Transverse colon (tissue), 4 donors: ENCODE data around the gene NXNL2. TPM values are rescaled to one million over a fixed set of nuclear protein-coding genes. Genes with fewer than 3 reads are reported as not detected.
A peak's percentile ranks its signal among the peaks of the same experiment; 100 is the strongest.

Source experiments
- DNase-seq: peaks from one replicate; pipeline ENCODE4 v3.0.0-alpha.2; 2019
- H3K27ac ChIP-seq, 4 donors: fragments of 200-600 bp; sonication (generic); 2 replicates each; pipeline ENCODE4 v1.5.1; 2016 to 2018; ENCODE audit warnings: inconsistent platforms in 4 of 4
- H3K27me3 ChIP-seq: fragments of 200-600 bp; sonication (generic); 2 replicates; pipeline ENCODE4 v1.5.1; 2017; ENCODE audit warnings: inconsistent platforms
- H3K36me3 ChIP-seq, 4 donors: fragments of 200-600 bp; sonication (generic); 2 replicates each; pipeline ENCODE4 v1.5.1; 2017 to 2019; ENCODE audit warnings: inconsistent platforms in 4 of 4
- H3K4me1 ChIP-seq, 4 donors: fragments of 200-600 bp; sonication (generic); 2 replicates each; pipeline ENCODE4 v1.5.1; 2017 to 2020; ENCODE audit warnings: inconsistent platforms in 4 of 4
- H3K4me3 ChIP-seq, 4 donors: fragments of 200-600 bp; sonication (generic); 1 replicate in 1 of 4; 2 replicates in 3 of 4; pipeline versions ENCODE4 v1.5.1 to v1.6.1; 2017 to 2019; ENCODE audit warnings: inconsistent platforms in 4 of 4
- H3K9me3 ChIP-seq, 2 donors: fragments of 200-600 bp; sonication (generic); 2 replicates each; pipeline ENCODE4 v1.5.1; 2017 to 2019; ENCODE audit warnings: inconsistent platforms in 2 of 2
- EP300 ChIP-seq: sonication (generic); formaldehyde crosslinking; IDR thresholded peaks from one replicate; pipeline ENCODE4 v1.6.1; 2017; ENCODE audit warnings: antibody characterized with exemption, low read depth
- POLR2A ChIP-seq: fragments of 450-650 bp; IDR thresholded peaks from one replicate; pipeline ENCODE4 v1.6.1; 2016; ENCODE audit warnings: antibody characterized with exemption, mild to moderate bottlenecking, moderate library complexity
- POLR2AphosphoS5 ChIP-seq, 3 donors: sonication (generic); formaldehyde crosslinking; IDR thresholded peaks; one replicate each; pipeline ENCODE4 v1.6.1; 2016; ENCODE audit warnings: antibody characterized with exemption in 3 of 3
- WGBS, 2 donors: methylation state at CpG; one replicate each; pipeline ENCODE4 v1.1.5; 2018; ENCODE audit warnings: low coverage in 1 of 2; 5-methylcytosine and 5-hydroxymethylcytosine counted together
- in situ Hi-C, 4 donors: fragments of 200-750 bp; cut with MboI; loops; one replicate each; pipeline versions ENCODE4 v1.15.0 to v1.15.1; 2017; ENCODE audit warnings: low sequenced_read_pairs in 3 of 4, low pct_ligation_motif_present in 1 of 4, low pct_unique_long_range_greater_than_20kb in 1 of 4
- intact Hi-C: fragments of 100-400 bp; cut with DNase I; formaldehyde crosslinking; loops from one replicate; pipeline ENCODE4 v1.15.1; 2023; ENCODE audit warnings: low total_unique reads
- total RNA-seq, 4 donors: library from RNA; depleted of rRNA; stranded (reverse); fragments of >200 nt; gene quantifications; one replicate each; pipeline ENCODE4 v1.1.0, GENCODE V29; 2016
- TF ChIP-seq, protein P1 (sequence below), 5 experiments: fragments of 200-600 bp in 3 of 5; fragments of 450-650 bp in 2 of 5; sonication (generic) in 3 of 5; IDR thresholded peaks; 1 replicate in 2 of 5; 2 replicates in 3 of 5; pipeline ENCODE4 v1.5.1; 2016 to 2017; ENCODE audit warnings: antibody characterized with exemption in 5 of 5, inconsistent platforms in 3 of 5, mild to moderate bottlenecking in 2 of 5, moderate library complexity in 1 of 5

The NXNL2 gene
- total RNA-seq, 4 donors from 2014 or later = not detected

DNA sequence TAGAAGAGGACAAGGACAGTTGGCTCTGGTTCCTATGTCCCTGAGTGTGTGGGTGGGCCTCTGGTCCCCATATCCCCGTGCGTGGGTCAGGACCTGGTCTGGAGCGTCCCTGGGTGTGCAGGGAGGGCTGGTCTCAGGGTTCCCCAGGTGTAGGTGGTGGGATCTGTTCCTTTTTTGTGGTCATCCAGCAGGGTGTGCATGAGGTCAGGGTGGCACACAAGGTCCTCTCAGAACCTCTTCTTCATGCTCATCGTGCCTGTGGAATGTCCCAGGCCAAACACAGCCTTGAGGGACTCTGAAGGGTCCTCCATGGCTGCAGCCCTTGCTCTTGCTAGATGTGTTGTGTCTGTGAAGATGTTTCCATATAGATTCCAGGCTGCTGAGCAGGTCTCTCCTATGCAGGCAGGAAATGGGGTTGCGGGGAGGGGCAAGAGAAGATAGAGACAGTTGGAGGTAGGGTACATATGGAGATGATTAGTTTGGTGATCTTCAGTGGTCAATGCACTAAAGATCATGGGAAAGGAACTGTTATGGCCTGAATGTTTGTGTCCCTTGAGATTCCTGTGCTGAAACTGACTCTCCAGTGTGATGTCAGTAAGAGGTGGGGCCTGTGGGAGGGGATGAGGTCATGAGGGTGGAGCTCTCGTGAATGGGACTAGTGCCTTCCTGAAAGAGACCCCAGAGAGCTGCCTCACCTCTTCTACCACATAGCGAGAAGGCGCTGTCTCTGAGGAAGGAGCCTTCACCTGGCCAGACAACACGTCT lies 53.1 kb downstream of the NXNL2 start:
- WGBS, 2 donors = 83% methylated on average over 9 of the region's 9 CpGs; no CpG with 5 or more reads in 1 of the 2 donors
- TF ChIP-seq EP300 (no peak), POLR2A (no peak), POLR2AphosphoS5 (IDR thresholded peaks at IDR 0.05) (no peak)
- TF ChIP-seq, protein P1, sequence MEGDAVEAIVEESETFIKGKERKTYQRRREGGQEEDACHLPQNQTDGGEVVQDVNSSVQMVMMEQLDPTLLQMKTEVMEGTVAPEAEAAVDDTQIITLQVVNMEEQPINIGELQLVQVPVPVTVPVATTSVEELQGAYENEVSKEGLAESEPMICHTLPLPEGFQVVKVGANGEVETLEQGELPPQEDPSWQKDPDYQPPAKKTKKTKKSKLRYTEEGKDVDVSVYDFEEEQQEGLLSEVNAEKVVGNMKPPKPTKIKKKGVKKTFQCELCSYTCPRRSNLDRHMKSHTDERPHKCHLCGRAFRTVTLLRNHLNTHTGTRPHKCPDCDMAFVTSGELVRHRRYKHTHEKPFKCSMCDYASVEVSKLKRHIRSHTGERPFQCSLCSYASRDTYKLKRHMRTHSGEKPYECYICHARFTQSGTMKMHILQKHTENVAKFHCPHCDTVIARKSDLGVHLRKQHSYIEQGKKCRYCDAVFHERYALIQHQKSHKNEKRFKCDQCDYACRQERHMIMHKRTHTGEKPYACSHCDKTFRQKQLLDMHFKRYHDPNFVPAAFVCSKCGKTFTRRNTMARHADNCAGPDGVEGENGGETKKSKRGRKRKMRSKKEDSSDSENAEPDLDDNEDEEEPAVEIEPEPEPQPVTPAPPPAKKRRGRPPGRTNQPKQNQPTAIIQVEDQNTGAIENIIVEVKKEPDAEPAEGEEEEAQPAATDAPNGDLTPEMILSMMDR (IDR thresholded peaks at IDR 0.05) = no peak
- in situ Hi-C loops = loop anchor here in 2 of 4 donors (25.0 kb wide), 3 partner anchors 501 to 901 kb away; partner anchors contain the start of gene CDK20 (in 2 of the 2)

DNA sequence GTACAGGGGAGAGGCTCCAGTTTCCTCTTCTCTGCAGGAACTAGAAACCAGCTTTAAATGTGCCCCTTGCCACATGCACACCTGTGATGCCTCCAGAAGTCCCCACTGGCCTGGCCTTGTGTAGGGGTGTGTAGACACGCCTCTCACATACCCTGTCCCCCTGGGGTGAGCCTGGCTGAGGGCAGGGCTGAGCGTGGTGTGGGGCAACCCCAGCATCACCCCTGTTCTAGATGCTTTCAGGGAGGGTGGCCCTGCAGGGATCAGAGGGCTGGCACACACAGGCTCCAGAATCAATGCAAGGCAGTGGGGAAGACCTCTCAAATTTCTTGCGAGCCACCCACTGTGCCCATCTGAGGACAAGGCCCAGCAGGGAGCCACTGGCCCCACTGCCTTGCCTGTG lies 54.7 kb downstream of the NXNL2 start:
- intact Hi-C loops (no loop called here), in situ Hi-C loops (loop anchor here (5.0 to 25.0 kb wide), 5 partner anchors 413 to 902 kb away; partner anchors contain the start of gene CDK20 (in 2 of the 4))
- no peaks in the 10 kb centered on the region for H3K27me3 ChIP-seq
- 100% methylated on average over 1 of the region's 3 CpGs; no CpG with 5 or more reads in 1 of the 2 donors for WGBS, 2 donors
- TF ChIP-seq POLR2A (no peak), EP300 (no peak)
- no peak overlapping the region for H3K4me3 ChIP-seq
- no peaks in the 10 kb centered on the region for H3K36me3 ChIP-seq
- DNase-seq = no peak
- peaks cover 0 to 7% (median 0%) of the 10 kb centered on the region in 4 donors for H3K4me1 ChIP-seq
- no peak overlapping the region for H3K27ac ChIP-seq
- no peaks in the 10 kb centered on the region for H3K9me3 ChIP-seq

More for the DNA sequence above, 53.1 kb downstream of the NXNL2 start:
- H3K9me3 ChIP-seq = no peaks in the 10 kb centered on the region
- H3K27ac ChIP-seq = no peak overlapping the region
- H3K27me3 ChIP-seq = no peaks in the 10 kb centered on the region
- H3K4me3 ChIP-seq = no peak overlapping the region
- peaks cover 0 to 12% (median 3%) of the 10 kb centered on the region in 4 donors for H3K4me1 ChIP-seq
- no peak for DNase-seq
- intact Hi-C loops = no loop called here
- H3K36me3 ChIP-seq = no peaks in the 10 kb centered on the region

DNA sequence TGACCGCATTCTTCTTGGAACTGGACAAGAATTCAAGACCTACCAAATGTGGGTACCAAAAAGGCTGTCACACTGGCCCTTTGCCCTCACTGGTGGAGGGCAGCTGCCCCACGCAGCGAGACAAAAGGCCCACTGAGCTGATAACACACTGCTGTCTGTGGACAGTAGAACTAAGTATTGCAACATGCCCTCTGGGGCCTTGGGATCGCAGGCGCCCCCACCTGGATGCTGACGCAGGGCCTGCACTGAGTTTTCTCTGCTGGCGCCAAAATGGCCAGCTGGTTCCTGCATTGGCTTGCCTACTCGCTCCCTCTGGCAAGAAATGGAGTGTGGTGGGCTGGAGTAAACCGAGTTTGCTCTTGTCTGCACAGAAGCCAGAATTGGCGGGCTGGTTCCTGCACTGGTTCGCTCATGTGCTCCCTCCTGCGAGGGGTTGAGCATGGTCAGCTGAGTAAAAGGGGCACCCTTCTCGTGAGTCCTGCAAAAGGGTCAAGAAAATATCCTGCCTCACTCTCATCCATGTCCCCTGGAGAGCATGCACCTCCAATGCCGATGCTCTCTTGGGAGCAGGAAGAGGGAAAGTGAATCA lies 55.7 kb downstream of the NXNL2 start:
- Histone ChIP-seq H3K4me1 (peaks cover 0 to 3% (median 0%) of the 10 kb centered on the region in 4 donors), H3K4me3 (no peak overlapping the region), H3K9me3 (no peaks in the 10 kb centered on the region), H3K27ac (no peak overlapping the region), H3K27me3 (no peaks in the 10 kb centered on the region), H3K36me3 (no peaks in the 10 kb centered on the region)
- in situ Hi-C loops = loop anchor here (5.0 to 25.0 kb wide), 5 partner anchors 412 to 903 kb away; partner anchors contain the start of gene CDK20 (in 2 of the 4)
- 94 to 100% methylated on average over 1 to 14 of the region's 14 CpGs for WGBS, 2 donors
- DNase-seq = no peak
- intact Hi-C loops = no loop called here
- TF ChIP-seq EP300 = no peak
- no peak for TF ChIP-seq POLR2A
- no peak for TF ChIP-seq POLR2AphosphoS5 (IDR thresholded peaks at IDR 0.05)
- TF ChIP-seq, protein P1 (IDR thresholded peaks at IDR 0.05) = no peak

GRCh38 chr9:88593537-88594185 lies 58.7 kb downstream of the NXNL2 start:
- peak; percentile 37 for DNase-seq
- TF ChIP-seq EP300 (no peak), POLR2A (no peak), POLR2AphosphoS5 (IDR thresholded peaks at IDR 0.05) (no peak)
- TF ChIP-seq, protein P1 (IDR thresholded peaks at IDR 0.05) = peak; percentile 52 to 72 (median 66)
- Histone ChIP-seq H3K27ac (no peak overlapping the region), H3K36me3 (no peaks in the 10 kb centered on the region), H3K4me3 (no peak overlapping the region), H3K27me3 (no peaks in the 10 kb centered on the region), H3K9me3 (no peaks in the 10 kb centered on the region), H3K4me1 (no peaks in the 10 kb centered on the region)
- WGBS, 2 donors = 25 to 31% methylated on average over 4 of the region's 4 CpGs
- in situ Hi-C loops = loop anchor here (5.0 to 25.0 kb wide), 5 partner anchors 409 to 906 kb away; partner anchors contain the start of gene CDK20 (in 2 of the 4)
- intact Hi-C loops = loop anchor here (2.0 kb wide), 1 partner anchor 407 kb away; no protein-coding TSS in a partner anchor

Other genes with a start within 250 kb of the NXNL2 start
- gene SPIN1, start 146.7 kb upstream of the NXNL2 start, total RNA-seq = 10 to 100 TPM; 33.7 to 72.4 (median 57.3) TPM